ENCODE results near the gene VCAN.

Gene VCAN

GRCh38 chr5:83590966-83591365 lies 119.4 kb downstream of the VCAN start:
- TF ChIP-seq GATA1 (IDR thresholded peaks at IDR 0.05; ENCODE audit: low read depth, low read length) (no peak), POLR2A (IDR thresholded peaks at IDR 0.05; ENCODE audit: low read length) (no peak)
- no peak for DNase-seq

GRCh38 chr5:83595217-83595616 lies 123.7 kb downstream of the VCAN start:
- no peak for DNase-seq
- TF ChIP-seq POLR2A (IDR thresholded peaks at IDR 0.05; ENCODE audit: low read length) (no peak), GATA1 (IDR thresholded peaks at IDR 0.05; ENCODE audit: low read depth, low read length) (no peak)

- DNase-seq, result peak; percentile 8 to 9
- no peak for TF ChIP-seq GATA1 (IDR thresholded peaks at IDR 0.05; ENCODE audit: low read depth, low read length)
- no peak for TF ChIP-seq POLR2A (IDR thresholded peaks at IDR 0.05; ENCODE audit: low read length)
Observed at GRCh38 chr5:83608122-83608521, 136.6 kb downstream of the VCAN start.

GRCh38 chr5:83614841-83615240 lies 143.3 kb downstream of the VCAN start:
- TF ChIP-seq POLR2A (IDR thresholded peaks at IDR 0.05; ENCODE audit: low read length), result no peak
- TF ChIP-seq GATA1 (IDR thresholded peaks at IDR 0.05; ENCODE audit: low read depth, low read length), result no peak
- DNase-seq, result no peak

- no peak for TF ChIP-seq GATA1 (IDR thresholded peaks at IDR 0.05; ENCODE audit: low read depth, low read length)
- TF ChIP-seq POLR2A (IDR thresholded peaks at IDR 0.05; ENCODE audit: low read length), result no peak
- no peak for DNase-seq
Observed at GRCh38 chr5:83628360-83628759, 156.8 kb downstream of the VCAN start.

All from erythroblast (primary cell).